IPS-NIHi7 (cell line): Measurements from ENCODE around the gene WASF2.
"Not testable (repeated sequence)": the region's sequence is repeated elsewhere in the genome, so short reads cannot be mapped to it uniquely, and the experiment has no call there.

Source experiments
- DNase-seq: peaks from one replicate; pipeline ENCODE4 v3.0.0; 2012; ENCODE audit warnings: mixed read lengths; ENCODE audit errors: extremely low spot score

The WASF2 gene

DNA sequence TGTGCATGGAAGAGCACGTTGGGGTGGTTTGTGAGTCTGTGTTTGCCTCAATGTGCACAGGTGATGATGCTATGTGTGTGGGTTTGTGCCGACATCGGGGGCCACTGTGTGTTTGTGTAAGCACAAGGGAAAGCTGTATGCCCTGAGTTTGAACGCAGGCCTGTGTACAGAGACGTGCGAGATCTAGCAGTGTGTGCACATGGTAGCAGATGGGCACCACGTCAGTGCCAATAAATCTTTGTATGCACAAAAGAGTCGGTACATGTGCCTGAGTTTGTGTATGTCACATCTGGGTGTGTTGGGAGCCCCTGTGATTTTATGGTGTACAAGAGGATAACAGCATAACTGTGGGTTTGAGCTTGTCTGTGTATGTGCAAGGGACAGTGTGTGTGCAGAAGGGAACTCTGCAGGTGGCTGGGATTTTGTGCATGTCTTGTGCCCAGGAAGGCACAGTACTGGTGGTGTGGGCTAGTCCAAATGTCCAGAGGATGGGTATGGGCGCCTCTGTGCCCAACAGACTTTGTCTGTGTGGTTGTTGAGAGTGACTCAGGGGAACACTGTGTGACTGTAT is 32.0 kb upstream of the WASF2 start:
- DNase-seq = no peak

DNA sequence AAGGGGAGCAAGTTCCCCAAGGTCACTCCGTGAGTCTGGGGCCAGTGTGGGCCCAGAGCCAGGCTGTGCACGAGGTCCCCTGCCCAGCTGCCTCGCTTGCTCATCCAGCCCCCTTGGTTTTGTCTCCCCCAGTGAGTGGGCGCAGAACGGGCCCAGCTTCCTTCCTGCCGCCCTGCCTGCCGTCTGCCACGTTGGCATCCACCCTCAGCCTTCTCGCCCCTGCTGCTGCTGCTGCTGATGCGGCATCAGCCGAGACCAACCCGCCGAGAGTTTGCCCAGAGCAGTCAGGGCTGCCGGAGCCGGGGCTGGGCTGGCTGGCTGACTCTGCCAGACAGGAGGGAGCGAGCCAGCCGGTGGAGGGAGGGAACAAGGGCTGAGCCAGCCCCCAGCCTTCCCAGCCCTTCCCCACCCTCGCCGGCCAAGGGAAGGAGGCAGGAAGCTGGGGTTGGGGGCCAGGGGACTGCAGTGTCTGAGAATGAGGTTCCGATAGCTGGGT is 31.4 kb upstream of the WASF2 start:
- DNase-seq = no peak

- DNase-seq = no peak
These were observed 30.7 kb upstream of the WASF2 start for GRCh38 chr1:27520651-27521050.

DNA sequence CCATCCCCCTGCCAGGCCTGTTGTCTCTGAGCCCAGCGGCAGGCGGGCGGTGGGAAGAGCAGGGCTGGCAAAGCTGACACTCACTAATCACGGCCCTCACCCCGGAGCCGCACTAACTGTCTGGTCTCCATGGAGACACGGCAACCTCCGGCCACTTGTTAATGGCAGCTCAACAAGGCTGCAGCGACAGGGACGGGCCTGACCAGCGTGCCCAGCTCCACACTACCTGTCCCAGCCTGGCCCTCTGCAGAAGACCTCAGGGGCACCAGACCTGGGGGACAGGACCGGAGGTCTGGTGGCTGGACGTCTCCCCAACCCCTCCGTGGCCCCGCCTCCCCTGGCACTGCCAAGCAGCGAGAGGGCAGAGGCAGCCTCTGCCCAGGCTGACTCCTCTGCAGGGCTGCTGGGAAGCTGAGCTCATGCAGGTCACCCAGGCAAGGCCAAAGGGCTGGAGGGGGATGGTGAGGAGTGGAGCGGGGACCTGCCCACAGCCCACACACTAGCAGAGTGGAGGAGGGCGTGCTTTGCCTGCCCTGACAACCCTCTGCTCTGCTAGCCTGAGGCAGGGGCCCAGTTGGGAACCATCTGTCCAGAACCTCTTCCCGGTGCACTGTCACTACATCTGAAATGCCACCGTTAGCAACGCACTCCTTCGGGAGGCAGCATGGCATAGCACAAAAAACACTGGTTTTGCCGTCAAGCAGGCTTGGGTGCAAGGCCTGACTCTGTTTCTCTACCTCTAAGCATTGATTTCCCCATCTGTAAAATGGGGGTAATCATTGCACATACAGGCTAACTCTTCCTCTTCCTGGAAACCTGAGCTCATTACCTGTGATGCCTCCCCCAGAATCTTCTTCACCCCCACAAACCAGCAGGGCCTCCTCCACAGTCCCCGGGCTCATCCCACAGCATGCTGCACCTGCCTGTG is 29.6 kb upstream of the WASF2 start:
- DNase-seq = no peak

DNA sequence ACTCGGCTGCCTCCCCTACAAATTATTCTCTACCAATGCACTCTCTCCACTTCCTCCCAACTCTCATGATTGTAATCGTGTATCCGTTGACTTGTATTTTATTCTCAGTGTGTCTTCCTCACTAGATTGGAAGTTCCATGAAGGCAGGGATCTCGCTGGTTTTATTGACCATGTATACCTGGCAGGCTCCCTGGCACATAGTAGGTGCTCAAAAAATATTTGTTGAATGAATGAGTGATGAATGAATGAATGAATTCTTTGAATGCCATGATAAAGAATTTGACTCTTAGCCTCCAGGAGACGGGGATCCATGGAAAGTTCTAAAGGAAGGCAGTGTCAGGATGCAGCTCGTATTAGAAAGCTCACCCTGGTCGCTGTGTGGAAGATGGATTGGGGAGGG is 28.8 kb upstream of the WASF2 start:
- DNase-seq = no peak

- DNase-seq = no peak
These were observed 28.1 kb upstream of the WASF2 start for GRCh38 chr1:27517907-27518718.

DNA sequence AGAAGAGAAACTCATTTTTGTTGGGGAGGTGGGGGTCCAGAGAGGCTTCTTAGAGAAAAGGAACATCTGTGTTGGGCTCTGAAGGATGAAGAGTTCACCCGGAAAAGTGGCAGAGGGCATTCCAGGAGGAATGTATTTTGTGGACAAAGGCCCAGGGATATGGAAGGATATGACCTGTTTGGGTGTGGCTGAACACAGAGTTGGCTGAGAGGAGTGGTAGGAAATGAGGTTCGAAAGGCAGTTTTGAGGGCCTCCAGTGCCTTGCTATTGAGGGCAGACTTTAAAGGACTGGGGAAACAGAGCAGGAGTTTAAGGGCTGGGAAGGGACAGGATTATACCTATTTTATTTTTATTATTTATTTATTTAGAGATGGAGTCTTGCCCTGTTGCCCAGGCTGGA is 27.3 kb upstream of the WASF2 start:
- DNase-seq = no peak

GRCh38 chr1:27515626-27516025 is 25.7 kb upstream of the WASF2 start:
- no peak for DNase-seq

DNA sequence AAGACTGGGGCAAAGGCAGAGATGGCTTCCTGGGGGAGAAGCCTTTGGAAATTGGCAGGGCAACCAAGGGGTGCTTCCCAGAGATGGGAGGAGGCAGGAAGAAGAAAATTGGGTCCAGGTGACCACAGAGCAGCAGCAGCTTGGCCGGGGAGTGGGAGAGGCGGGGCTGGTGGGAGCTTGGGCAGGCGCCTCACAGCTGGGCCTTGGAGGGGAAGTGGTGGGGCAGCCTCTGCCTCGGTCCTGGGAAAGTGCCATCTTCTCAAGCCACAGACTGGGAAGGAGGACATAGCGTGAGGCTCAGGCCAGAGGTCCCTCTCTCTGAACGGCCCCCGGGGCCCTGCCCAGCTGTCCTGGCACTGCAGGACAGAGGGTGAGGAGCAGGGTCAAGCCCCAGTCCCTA is 24.0 kb upstream of the WASF2 start:
- DNase-seq = no peak

DNA sequence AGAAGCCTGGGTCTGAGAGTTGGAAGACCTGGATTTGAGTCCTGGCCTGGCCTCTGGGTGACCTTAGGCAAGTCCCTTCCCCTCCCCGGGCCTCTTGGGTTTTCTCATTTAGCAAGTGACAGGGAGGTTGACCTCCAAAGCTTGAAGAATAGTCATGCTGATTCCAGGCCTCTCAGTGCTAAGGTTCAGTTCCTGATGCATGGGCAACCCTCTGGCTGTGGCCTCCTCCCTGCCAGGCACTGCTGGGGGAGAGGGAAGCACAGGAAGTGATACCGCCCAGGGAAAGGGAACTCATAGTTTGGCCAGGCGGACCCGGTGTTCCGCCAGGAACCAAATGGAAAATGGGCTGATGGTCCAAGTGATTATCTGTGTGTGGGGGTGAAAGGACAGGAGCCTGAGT is 23.6 kb upstream of the WASF2 start:
- DNase-seq = no peak

DNA sequence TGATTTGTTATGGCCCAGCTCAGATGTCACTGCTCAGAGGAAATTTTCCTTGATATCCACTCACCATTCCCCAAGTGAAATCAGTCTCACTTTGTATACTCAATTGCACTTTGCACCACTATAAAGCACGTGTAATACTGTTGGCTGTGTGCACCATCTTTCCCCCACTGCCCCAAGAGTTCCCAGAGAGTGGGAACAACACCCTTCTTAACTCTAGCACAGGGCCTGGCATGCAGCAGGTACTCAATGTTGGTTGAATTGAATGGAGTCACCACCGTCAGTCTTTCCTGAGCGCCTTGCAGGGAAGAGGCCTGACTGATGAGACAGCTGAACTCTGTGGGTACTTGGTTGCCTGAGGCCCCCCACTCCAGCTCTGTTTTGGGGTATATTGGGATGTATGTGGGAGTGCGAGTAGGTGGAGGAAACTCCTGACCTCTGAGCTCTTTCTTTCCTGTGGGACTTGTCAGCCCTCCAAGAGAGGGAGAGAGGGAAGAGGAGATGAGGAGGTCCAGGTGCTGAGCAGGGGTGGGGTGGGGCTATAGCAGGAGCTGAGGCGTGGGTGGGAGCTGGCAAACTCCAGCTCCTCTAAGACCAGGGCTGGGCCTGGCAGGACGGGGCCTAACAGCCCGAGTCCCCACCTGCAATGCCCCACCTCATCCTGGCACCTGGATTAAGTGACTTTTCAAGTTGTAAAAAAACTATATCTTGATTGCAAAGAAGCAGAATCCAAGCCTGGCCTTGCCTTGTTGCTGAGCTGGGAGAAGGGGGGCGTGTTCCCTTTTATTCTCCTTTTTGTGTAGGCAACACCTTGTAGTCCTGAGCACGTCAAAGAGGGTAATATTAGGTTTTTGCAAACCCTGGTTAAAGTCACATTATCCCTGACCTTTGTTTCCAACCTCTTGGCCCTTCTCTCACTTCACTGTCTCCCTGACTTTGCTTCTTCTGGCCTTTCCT is 19.4 kb upstream of the WASF2 start:
- no peak for DNase-seq

- DNase-seq = peak; percentile 53
These were observed 18.1 kb upstream of the WASF2 start for GRCh38 chr1:27507960-27508665.

DNA sequence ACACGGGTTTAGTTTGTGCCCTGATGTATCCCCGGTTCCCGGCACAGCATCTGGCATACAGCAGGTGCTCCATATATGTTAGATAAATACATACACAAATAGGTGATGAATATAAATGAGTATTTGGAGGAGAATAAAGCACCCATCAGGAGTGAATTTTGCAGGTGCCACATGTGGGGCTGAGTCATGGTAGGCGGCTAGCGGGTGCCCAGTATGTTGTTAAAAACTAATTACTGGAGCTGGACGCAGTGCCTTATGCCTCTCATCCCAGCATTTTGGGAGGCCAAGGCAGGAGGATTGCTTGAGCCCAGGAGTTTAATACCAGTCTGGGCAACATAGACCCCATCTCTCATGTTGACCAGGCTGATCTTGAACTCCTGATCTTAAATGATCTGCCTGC is 16.7 kb upstream of the WASF2 start:
- DNase-seq = no peak

GRCh38 chr1:27505420-27505680 is 15.4 kb upstream of the WASF2 start:
- DNase-seq = no peak

DNA sequence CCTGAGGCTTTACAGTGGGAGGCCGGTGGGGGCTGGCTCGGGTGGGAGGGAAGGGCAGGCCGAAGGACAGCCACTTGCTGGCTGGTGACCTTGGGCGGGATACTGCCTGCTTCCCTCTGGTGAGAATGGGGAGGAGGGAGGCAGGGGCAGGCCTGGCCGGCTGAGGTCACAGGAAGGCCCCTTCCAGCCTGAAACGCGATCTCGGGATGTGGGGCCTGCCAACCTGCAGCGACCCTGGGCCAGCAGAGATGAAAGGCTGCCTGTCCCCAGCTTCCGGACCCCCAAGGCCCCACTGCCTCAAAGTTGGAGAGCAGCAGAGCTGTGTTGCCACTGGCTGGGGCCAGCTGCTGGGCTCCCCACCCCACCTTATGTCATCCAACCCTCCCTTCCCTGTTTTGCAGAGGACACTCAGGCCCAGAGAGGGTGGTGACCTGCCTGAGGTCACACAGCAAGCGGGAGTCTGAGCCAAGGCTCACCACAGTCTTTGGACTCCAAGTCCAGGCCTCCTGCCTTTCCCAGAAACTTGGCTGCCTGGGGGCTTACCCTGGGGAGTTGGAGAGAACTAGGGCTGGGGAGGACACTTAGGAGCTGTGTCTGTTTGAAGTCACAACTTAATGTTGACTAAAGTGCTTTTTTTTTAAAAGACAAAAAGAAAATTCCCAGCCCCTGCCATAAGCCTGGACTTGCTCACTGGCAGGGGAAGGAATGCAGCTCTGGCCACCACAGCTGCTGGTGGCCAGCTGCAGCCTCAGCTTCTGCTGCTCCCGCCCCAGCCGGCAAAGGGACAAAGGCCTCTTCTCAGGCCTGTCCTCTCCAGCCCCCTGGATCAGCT is 14.8 kb upstream of the WASF2 start:
- DNase-seq = peak; percentile 78

- no peak for DNase-seq
These were observed 14.0 kb upstream of the WASF2 start for GRCh38 chr1:27503844-27504587.

DNA sequence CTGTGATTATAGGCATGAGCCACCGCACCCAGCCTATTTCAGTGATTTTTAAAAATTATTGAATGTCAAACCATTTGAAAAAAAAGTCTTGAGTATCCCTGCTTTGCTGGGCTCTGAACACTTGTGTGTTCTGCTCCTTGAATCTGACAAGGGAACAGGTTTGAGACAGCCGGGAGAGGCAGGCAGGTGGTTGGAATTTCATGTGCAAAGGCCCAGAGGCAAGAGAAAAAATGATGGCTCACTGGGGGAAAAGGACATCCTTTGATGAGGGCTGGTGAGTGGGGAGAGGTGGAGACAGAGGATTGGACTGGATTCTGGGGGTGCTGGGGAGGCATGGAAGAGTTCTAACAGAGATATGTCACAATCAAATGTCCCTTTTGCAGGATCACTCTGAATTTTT is 13.1 kb upstream of the WASF2 start:
- no peak for DNase-seq

DNA sequence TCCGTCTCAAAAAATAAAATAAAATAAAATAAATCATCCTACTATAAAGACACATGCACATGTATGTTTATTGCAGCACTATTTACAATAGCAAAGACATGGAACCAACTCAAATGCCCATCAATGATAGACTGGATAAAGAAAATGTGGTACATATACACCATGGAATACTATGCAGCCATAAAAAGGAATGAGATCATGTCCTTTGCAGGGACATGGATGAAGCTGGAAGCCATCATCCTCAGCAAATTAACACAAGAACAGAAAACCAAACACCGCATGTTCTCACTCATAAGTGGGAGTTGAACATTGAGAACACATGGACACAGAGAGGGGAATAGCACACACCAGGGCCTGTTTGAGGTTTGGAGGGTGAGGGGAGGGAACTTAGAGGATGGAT is 11.2 kb upstream of the WASF2 start:
- not testable (repeated sequence) for DNase-seq

GRCh38 chr1:27499142-27499541 is 9.2 kb upstream of the WASF2 start:
- DNase-seq = no peak
